Type B pancreatic cell (in vitro differentiated cells): Measurements from ENCODE around the gene BCAN. TPM values are rescaled to one million over a fixed set of nuclear protein-coding genes. Genes with fewer than 3 reads are reported as not detected.

Experiments used
- DNase-seq: peaks from one replicate; pipeline ENCODE4 v3.0.0; 2021; ENCODE audit warnings: mixed read lengths; ENCODE audit not compliant: unreplicated experiment; ENCODE audit errors: extremely low spot score
- H3K27ac Mint-ChIP-seq: 2 replicates; pipeline ENCODE4 v1.8.0; 2021; ENCODE audit warnings: mild to moderate bottlenecking, mixed read lengths
- H3K27me3 Mint-ChIP-seq: 2 replicates; pipeline ENCODE4 v1.8.0; 2021; ENCODE audit warnings: mixed read lengths
- H3K36me3 Mint-ChIP-seq: 2 replicates; pipeline ENCODE4 v1.8.0; 2021; ENCODE audit warnings: mixed read lengths
- H3K4me1 Mint-ChIP-seq: one replicate; pipeline ENCODE4 v1.8.0; 2021; ENCODE audit warnings: mixed read lengths; ENCODE audit not compliant: unreplicated experiment
- H3K4me3 Mint-ChIP-seq: 2 replicates; pipeline ENCODE4 v1.8.0; 2021; ENCODE audit warnings: mild to moderate bottlenecking, mixed read lengths
- H3K9me3 Mint-ChIP-seq: 2 replicates; pipeline ENCODE4 v1.8.0; 2021; ENCODE audit warnings: mixed read lengths
- total RNA-seq: library from RNA; stranded (reverse); gene quantifications from 2 replicates; pipeline ENCODE4 v1.2.1, GENCODE V29; 2021; ENCODE audit warnings: low replicate concordance
- TF ChIP-seq, protein P1 (sequence below): fragments of 200-600 bp; sonication (generic); conservative IDR thresholded peaks from 2 replicates; pipeline ENCODE4 v1.5.0; 2021; ENCODE audit warnings: antibody characterized with exemption, mild to moderate bottlenecking

Gene BCAN
- total RNA-seq, 1 donor from 2014 or later = 12.6 TPM

GRCh38 chr1:156643049-156643777 is 1.3 kb downstream of the BCAN start:
- H3K9me3 Mint-ChIP-seq = no peaks in the 10 kb centered on the region
- peaks cover 5% of the 10 kb centered on the region for H3K4me1 Mint-ChIP-seq
- peak overlapping the region; percentile 82 for H3K4me3 Mint-ChIP-seq
- H3K27me3 Mint-ChIP-seq = peaks cover 91% of the 10 kb centered on the region
- H3K27ac Mint-ChIP-seq = no peak overlapping the region
- no peaks in the 10 kb centered on the region for H3K36me3 Mint-ChIP-seq
- DNase-seq = no peak
- TF ChIP-seq, protein P1, sequence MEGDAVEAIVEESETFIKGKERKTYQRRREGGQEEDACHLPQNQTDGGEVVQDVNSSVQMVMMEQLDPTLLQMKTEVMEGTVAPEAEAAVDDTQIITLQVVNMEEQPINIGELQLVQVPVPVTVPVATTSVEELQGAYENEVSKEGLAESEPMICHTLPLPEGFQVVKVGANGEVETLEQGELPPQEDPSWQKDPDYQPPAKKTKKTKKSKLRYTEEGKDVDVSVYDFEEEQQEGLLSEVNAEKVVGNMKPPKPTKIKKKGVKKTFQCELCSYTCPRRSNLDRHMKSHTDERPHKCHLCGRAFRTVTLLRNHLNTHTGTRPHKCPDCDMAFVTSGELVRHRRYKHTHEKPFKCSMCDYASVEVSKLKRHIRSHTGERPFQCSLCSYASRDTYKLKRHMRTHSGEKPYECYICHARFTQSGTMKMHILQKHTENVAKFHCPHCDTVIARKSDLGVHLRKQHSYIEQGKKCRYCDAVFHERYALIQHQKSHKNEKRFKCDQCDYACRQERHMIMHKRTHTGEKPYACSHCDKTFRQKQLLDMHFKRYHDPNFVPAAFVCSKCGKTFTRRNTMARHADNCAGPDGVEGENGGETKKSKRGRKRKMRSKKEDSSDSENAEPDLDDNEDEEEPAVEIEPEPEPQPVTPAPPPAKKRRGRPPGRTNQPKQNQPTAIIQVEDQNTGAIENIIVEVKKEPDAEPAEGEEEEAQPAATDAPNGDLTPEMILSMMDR = no peak

DNA sequence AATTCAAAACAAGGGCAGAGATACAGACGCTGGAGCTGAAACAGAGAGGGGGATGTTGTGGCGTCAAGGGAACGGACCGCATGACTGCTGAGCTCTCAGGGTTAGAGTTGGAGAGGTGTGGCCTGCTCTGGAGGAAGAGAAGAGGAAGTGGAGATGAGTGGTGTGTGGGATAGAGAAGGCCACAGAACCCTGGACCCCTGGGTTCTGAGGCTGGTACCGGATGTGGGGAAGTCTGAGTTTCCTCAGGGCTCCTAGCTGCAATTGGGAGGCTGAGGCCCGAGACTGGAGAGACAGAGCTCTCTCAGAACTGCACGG is 1.8 kb downstream of the BCAN start:
- peaks cover 91% of the 10 kb centered on the region for H3K27me3 Mint-ChIP-seq
- H3K4me3 Mint-ChIP-seq = no peak overlapping the region
- TF ChIP-seq, protein P1 = no peak
- DNase-seq = no peak
- H3K27ac Mint-ChIP-seq = no peak overlapping the region
- no peaks in the 10 kb centered on the region for H3K36me3 Mint-ChIP-seq
- H3K4me1 Mint-ChIP-seq = peaks cover 5% of the 10 kb centered on the region
- no peaks in the 10 kb centered on the region for H3K9me3 Mint-ChIP-seq

GRCh38 chr1:156644146-156644545 is 2.2 kb downstream of the BCAN start:
- no peak for DNase-seq
- Mint-ChIP-seq H3K27ac (no peak overlapping the region), H3K27me3 (peaks cover 91% of the 10 kb centered on the region), H3K4me1 (peaks cover 5% of the 10 kb centered on the region), H3K36me3 (no peaks in the 10 kb centered on the region), H3K9me3 (no peaks in the 10 kb centered on the region), H3K4me3 (no peak overlapping the region)
- TF ChIP-seq, protein P1 = no peak

DNA sequence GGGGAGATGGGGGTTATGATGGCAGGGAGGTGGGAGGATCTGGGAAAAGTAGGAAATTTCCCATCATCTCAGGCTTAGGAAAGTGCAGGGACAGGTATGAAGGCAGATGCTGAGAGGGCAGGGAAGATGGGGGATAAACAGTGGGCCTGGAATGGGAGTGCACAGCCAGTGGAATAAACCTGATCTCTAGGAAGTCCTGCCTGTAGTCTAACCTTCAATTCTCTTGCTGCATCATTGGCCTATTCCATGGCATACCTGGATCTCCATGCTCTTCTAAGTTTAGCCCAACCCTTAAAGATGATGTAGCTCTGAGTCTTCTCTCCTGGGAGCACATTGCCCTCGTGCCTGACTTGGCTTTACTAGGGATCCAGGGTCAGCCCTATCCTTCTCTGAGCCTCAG is 2.7 kb downstream of the BCAN start:
- H3K27ac Mint-ChIP-seq = no peak overlapping the region
- H3K4me3 Mint-ChIP-seq = no peak overlapping the region
- no peak for DNase-seq
- no peaks in the 10 kb centered on the region for H3K9me3 Mint-ChIP-seq
- no peaks in the 10 kb centered on the region for H3K36me3 Mint-ChIP-seq
- peaks cover 5% of the 10 kb centered on the region for H3K4me1 Mint-ChIP-seq
- TF ChIP-seq, protein P1 = no peak
- peaks cover 91% of the 10 kb centered on the region for H3K27me3 Mint-ChIP-seq

DNA sequence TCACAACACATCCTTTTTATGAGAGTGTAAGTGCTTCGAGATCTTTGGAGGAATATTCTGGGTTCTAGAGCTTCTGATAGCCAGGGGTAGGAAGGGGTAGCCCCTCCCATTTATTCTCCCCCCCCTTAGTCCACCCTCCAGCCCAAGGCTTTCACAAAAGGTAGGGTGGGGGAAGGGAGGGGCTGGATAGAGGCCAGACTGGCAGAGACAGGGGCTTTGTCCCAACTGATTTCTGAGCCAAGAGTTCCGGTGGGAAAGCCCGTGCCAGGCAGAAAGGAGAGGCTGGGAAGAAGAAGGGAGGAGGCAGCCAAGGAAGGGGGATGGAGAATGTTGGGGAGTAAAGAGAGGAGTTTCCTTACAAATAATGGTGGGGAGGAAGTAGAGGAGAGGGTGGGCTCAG is 3.1 kb downstream of the BCAN start:
- Mint-ChIP-seq H3K4me3 (no peak overlapping the region), H3K27me3 (peaks cover 91% of the 10 kb centered on the region), H3K36me3 (no peaks in the 10 kb centered on the region), H3K4me1 (peaks cover 5% of the 10 kb centered on the region), H3K9me3 (no peaks in the 10 kb centered on the region), H3K27ac (no peak overlapping the region)
- no peak for DNase-seq
- TF ChIP-seq, protein P1 = no peak
